PC-9 (cell line): ENCODE results near the gene NAGLU.

ENCODE experiments used
- CTCF ChIP-seq: fragments of 200-600 bp; sonication (generic); conservative IDR thresholded peaks from 2 replicates; pipeline ENCODE4 v1.6.1; 2017; ENCODE audit warnings: mixed run types, antibody characterized with exemption, mild to moderate bottlenecking, moderate library complexity
- EZH2 ChIP-seq: fragments of 200-600 bp; sonication (generic); IDR thresholded peaks from 2 replicates; pipeline ENCODE4 v1.8.0; 2017; ENCODE audit warnings: antibody characterized with exemption, low read depth

- TF ChIP-seq CTCF (peak; percentile 53; the same call in 1 of the 2 replicates), EZH2 (no peak)
Measured at GRCh38 chr17:42531455-42532354, 4.3 kb upstream of the NAGLU start.
